GM19240 (cell line): Measurements from ENCODE around the gene FGR.

Experiments
- DNase-seq: peaks from one replicate; pipeline ENCODE4 v3.0.0; 2011; ENCODE audit warnings: low spot score; ENCODE audit not compliant: insufficient read length

FGR gene

GRCh38 chr1:27589441-27589840 is 45.5 kb downstream of the FGR start:
- no peak for DNase-seq

DNA sequence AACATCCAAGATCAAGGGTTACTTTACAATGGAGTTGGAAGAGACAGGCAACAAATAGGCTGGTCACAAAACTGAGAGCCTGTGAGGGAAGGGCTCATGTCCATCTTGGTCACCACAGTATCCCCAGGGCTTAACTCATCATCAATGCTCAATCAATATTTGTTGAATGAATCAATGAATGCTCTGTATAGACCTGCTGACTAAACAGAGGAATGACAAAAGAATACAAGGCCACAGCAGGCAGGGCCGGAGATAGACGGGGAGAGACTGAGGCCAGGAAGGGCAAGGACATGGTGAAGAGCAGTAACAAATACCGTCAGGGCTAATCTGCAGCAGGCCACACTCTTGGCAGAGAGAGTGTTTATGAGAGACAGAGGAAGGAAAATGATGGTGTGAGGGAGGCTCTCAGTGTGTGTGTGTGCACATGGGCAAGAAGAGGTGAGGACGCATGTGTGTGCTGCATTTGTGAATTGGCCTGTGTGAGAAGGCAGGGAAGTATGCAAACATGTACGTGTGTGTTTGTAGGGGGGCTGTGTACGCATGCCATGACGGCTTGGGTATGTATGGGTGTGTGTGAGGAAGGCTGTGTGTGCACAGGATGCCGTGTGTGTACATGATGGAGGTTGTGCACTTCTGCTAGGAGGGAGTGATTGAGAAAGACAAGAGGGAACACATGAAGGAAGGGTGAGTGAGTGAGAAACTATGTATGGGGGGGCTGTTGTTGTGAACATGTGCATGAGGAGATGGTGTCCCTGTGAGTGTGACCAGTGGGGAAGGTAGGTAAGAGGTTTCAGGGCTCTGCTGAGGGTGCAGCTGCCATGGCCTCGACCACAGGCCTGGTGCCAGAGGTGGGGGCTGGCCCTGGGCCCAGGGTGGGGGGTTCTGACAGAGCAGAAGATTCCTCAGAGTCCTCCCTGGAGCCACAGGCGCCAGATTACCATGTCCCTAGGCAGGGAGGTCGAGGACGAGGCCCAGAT is 46.4 kb downstream of the FGR start:
- DNase-seq = no peak

GRCh38 chr1:27585684-27586083 is 49.3 kb downstream of the FGR start:
- no peak for DNase-seq

DNA sequence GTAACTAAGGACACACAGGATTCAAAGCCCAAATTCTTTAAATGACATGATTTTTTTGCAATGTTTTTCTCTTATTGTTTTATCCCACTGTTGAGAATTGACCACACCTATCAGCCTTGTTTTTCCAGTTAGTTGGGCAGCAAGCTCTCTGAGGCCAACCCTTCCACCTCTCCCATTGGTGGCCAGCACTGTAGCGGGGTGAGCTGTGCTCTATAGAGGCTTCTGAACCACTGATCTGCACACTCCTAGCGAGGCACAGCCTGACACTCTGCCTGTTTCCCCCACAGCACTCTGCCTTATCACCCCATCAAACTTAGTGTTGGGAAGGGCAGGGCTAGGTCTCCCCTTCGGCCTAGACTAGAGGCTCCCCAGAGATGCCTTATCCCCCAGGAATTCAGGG is 50.5 kb downstream of the FGR start:
- no peak for DNase-seq

GRCh38 chr1:27583479-27583878 is 51.5 kb downstream of the FGR start:
- no peak for DNase-seq

DNA sequence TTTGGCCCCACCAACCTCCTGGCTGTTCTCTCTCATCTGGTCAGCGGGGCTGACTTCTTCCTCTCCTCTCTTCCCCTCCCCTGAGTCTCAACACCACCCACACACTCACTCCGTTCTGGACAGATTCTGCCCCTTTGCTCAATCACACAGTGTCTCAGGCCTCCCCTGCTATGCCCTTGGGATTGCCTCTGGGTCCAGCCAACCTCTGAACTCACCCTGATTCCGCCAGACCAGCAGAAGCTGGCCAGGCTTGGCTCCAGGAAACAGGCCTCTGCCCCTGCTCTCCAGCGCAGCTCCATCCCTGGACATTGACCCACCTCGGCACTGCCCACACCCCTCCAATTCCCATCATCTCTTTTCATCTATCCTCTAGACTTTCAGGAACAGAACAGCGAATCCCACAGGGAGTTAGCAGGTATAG is 53.2 kb downstream of the FGR start:
- no peak for DNase-seq

DNA sequence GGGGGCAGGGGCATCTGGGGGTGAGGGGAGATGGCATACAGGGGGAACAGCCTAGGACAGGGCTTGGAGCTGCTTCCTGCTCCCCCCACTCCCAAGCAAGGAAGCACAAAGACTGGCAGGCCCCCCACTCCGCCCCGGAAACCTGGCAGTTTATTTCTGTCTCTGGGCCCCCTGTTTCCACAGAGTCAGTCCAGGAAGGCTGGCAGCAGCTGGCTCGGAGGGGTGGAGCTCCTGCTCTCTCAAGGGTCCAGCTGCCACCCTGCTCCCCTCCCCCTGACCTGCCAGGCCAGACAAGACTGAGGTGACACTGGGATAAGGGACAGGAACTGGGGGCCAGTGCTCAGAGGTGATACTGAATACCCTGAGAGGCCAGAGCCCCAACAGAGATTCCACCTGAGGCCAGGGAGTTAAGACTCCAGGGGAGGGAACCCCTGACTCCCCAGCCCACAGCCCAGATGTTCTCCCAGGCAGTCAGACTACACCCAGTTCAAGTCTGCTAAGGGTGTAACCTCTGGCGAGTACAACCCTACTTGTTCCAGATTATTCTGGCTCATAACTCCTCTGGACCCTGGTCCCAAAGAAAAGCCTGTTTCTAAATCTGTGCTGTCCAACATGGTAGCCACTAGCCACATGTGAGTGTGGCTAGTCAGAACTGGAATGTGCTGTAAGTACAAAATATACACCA is 57.3 kb downstream of the FGR start:
- DNase-seq = no peak

GRCh38 chr1:27576806-27577227 is 58.2 kb downstream of the FGR start:
- no peak for DNase-seq

GRCh38 chr1:27575840-27576331 is 59.1 kb downstream of the FGR start:
- DNase-seq = peak; percentile 41

GRCh38 chr1:27574871-27575831 is 59.8 kb downstream of the FGR start:
- DNase-seq = no peak

GRCh38 chr1:27574001-27574781 is 60.8 kb downstream of the FGR start:
- no peak for DNase-seq

DNA sequence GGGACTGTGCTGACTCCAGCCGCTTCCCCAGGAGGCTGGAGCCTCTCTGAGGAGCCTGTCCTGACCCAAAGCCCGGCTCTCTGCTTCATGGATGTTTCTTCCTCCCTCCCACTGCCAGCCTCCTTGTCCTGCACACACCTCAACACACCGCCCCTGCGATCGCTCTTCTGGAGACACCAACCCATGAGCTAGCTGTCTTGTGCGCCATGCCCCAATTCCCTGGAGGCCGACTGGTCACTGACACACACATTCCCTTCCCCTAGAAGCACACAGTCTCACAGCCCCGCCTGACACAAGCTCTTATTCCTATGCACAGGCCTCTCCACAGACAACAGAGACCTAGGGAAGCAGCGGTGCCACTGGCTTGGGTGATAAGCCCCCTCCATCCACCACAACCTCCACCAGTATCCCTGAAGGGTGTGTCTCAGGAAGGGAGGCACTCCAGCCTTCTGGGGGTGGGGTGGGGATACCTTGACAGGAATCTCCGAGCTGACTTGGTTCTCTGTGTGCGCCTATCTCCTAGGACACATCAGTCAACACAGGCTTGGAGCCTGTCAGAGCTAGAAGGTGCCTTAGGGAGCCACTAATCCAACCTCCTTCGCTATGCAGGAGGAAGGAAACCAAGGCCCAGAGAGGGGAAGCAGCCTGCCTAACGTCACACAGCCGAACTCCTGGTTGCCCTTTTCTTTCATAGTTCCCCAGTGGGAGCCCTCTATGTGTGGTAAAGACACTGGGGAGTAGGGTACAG is 62.1 kb downstream of the FGR start:
- DNase-seq = no peak

DNA sequence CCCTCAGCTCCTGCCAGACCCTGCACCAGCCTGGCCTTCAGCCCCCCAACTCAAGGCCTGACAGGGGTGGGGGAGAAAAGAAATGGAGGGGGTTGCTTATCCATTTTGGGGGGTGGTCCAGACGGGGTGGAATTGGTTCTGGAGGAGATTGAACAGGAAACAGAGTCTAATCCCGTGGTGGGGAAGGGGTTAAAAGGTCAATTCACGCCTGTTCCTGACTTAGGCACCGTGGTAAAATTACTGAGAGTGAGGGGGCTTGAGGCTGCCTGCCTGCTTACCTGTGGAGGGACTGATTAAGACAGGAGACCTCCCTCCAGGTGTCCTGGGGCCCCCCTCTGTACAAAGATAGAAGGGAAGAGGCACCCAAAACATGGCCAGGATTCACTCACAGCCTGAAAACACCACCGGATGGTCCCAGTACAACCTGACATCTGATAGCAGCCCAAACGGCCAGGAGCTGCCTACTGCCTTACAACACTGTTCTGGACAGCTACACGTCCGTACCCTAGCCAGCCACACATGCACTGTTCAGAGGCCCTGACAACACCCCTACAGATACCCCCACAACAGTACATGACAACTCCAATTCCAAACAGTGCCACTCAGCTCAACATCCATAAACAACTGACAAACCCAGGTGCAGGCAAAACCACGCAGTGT is 62.8 kb downstream of the FGR start:
- no peak for DNase-seq

DNA sequence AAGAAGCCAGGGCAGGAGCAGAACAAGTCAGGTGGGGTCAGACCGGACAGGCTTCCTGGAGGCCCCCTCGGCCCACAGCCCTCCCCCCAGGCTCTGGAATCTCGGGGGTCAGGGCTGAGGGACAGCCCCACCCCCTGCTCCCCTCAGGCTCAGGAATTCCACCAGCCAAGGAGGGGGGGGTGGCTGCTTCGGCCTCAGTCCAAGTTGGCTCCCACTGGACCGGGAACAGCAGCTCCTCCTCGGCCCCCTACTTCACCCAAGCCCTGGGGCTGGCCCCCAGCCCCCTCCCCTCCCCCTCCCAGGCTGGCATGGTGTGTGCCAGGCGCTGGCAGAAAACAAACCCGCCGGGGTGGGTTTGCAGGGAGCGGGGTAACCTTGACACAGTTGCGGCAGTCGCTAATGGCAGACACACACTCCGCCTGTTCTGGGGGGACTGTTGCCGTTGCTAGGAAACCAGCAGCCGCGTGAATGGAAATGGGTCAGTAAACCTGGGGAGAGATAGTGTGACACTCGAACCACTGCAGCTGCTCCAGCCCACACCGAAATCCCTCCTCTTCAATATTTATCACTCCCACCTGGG is 63.5 kb downstream of the FGR start:
- no peak for DNase-seq

DNA sequence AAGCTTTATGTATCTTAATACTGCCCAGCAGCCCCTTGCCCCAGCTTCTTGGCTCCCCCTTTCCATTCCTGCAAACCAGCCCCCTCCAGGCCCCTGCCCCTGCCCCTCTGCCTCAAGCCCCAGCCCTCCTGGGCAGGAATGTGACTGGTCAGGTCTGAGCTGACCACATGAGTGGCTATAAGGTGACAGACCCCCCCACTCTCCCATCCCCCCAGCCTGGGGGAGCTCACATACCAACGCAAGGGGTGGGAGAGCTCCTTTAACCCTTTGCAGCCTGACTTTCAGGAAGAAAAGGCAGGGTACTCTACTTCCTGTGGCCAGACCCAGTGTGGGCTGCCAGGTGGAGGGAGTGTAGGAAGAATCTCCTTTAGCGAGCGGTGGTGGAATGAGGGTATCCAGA is 64.2 kb downstream of the FGR start:
- DNase-seq = no peak

GRCh38 chr1:27570356-27570755 is 64.6 kb downstream of the FGR start:
- no peak for DNase-seq

GRCh38 chr1:27569506-27570291 is 65.3 kb downstream of the FGR start:
- DNase-seq = no peak

DNA sequence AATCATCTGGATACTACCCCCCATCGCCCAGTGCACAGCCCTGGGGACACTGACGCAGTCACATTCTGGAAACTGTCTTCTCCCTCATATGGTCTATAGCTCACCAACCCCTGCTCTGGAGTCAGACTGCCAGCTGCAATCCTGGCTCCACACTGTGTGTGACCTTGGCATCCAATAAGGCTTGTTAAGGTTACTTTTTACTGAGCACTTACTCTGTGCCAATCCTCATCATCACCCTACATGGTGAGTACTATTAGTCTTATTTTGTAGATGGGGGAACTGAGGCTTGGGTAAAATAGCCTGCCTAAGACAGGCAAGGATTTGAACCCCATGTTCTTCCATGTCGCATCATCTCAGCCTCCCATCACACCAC is 65.9 kb downstream of the FGR start:
- no peak for DNase-seq
